Mammary epithelial cell (primary cell): Measurements from ENCODE around the gene TMCC2.

Experiments
- CTCF ChIP-seq, 2 donors: IDR thresholded peaks in 1 of 2; conservative IDR thresholded peaks in 1 of 2; 2 replicates each; pipeline ENCODE4 v1.5.1; 2011 to 2012; ENCODE audit warnings: inconsistent platforms in 2 of 2, low read length in 2 of 2, mild to moderate bottlenecking in 2 of 2, control low read depth in 1 of 2, low read depth in 1 of 2; ENCODE audit not compliant: insufficient read depth in 1 of 2; ENCODE audit errors: extremely low read depth in 1 of 2
- EZH2 ChIP-seq: IDR thresholded peaks from 2 replicates; pipeline ENCODE4 v1.6.1; 2012; ENCODE audit warnings: low read length, inconsistent platforms, borderline replicate concordance

DNA sequence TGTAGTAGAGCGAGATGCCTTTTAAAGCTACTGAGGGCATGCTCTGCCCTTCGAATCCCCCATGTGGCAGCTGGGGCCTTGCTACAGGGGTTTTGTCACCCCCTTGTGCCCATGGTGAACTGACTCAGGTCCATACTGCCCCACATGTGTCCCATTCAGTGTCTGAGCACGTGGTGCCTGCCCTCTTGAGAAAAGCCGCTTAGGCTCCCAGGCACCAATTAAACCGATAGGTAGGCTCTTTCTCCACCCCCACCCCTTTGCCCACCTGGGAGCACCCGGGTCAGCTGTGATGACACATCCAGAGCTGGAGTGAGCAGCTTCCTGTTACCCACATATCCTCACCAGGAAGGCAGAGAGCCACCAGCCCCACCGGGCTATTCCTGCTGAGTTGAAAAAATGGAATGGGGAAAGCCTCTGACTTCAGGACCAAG, 30.5 kb downstream of the TMCC2 start:
- no peak for TF ChIP-seq EZH2
- no peak for TF ChIP-seq CTCF (conservative IDR thresholded peaks at IDR 0.05 in 1 of 2, IDR thresholded peaks at IDR 0.05 in 1 of 2; ENCODE audit: extremely low read depth in 1 of 2, insufficient read depth in 1 of 2, low read depth in 1 of 2, low read length in 2 of 2)
